K562 (cell line): ENCODE measurements around the gene HEG1. TPM values are rescaled to one million over a fixed set of nuclear protein-coding genes. Genes with fewer than 3 reads are reported as not detected.

Experiments
- ATAC-seq: fragments of 200-7000 bp; cut with Tn5 transposase; 3 replicates; pipeline ENCODE4 v1.9.1; 2020; ENCODE audit warnings: moderate library complexity
- BruUV-seq: library from RNA; stranded (reverse); fragments of 400-500 nt; replicated peaks from 2 replicates; lab custom pipeline; 2021; lab: Mats Ljungman, UMichigan
- CTCF ChIA-PET: fragments of 300-600 bp; formaldehyde crosslinking; extraction: SDS; loops from one replicate; lab custom pipeline; 2021; ENCODE audit warnings: low intra/inter-chr PET ratio; lab: Yijun Ruan, JAX
- POLR2A ChIA-PET: fragments of 300-600, 350-650 bp; sonication (Branson Sonifier 250); formaldehyde crosslinking; extraction: SDS; loops from one replicate; lab custom pipeline; 2021; ENCODE audit warnings: antibody characterized with exemption, inconsistent platforms; lab: Yijun Ruan, JAX
- DNase-seq, 4 experiments: peaks; one replicate each; pipeline versions ENCODE4 v3.0.0 to v3.0.0-alpha.2; 2011 to 2018; ENCODE audit warnings: low spot score in 3 of 4, mixed read lengths in 3 of 4; ENCODE audit errors: extremely low read depth in 1 of 4
- FAIRE-seq: peaks from 2 replicates; lab custom pipeline; 2011; peaks lifted over from hg19 to GRCh38; lab: Jason Lieb, UNC
- H2AFZ ChIP-seq: 2 replicates; pipeline ENCODE4 v1.6.0; 2011; ENCODE audit warnings: low read depth, low read length, control low read depth, inconsistent platforms
- H3K27ac ChIP-seq: fragments of 200-600 bp; 3 replicates; pipeline ENCODE4 v1.8.0; 2011; ENCODE audit warnings: low read depth, mild to moderate bottlenecking, control low read depth, inconsistent platforms, low read length, moderate library complexity, mixed read lengths; ENCODE audit errors: extremely low read depth
- H3K27me3 ChIP-seq, 2 experiments: fragments of 300-600 bp in 1 of 2; 2 replicates in 1 of 2; 3 replicates in 1 of 2; pipeline versions ENCODE4 v1.6.0 to v1.8.0; 2011; ENCODE audit warnings: inconsistent platforms in 2 of 2, low read length in 2 of 2, mild to moderate bottlenecking in 1 of 2, mixed read lengths in 1 of 2, moderate library complexity in 1 of 2; ENCODE audit not compliant: control insufficient read depth in 2 of 2, insufficient read depth in 2 of 2
- H3K36me3 ChIP-seq: fragments of 300-600 bp; 3 replicates; pipeline ENCODE4 v1.8.0; 2011; ENCODE audit warnings: mild to moderate bottlenecking, low read length, inconsistent platforms; ENCODE audit not compliant: control insufficient read depth, insufficient read depth
- H3K4me1 ChIP-seq, 2 experiments: fragments of 200-600 bp in 1 of 2; replicated peaks in 1 of 2; 2 replicates in 1 of 2; 3 replicates in 1 of 2; pipeline versions ENCODE4 v1.5.1 to v1.8.0; 2011; ENCODE audit warnings: inconsistent platforms in 2 of 2, low read length in 2 of 2, mild to moderate bottlenecking in 1 of 2, mixed read lengths in 1 of 2, moderate library complexity in 1 of 2; ENCODE audit not compliant: control insufficient read depth in 2 of 2, insufficient read depth in 2 of 2
- H3K4me2 ChIP-seq: 2 replicates; pipeline ENCODE4 v1.6.1; 2011; ENCODE audit warnings: low read length, control low read depth, inconsistent platforms, mixed read lengths; ENCODE audit not compliant: insufficient read depth
- H3K4me3 ChIP-seq: fragments of 200-600 bp; sonication (generic), shearing (Covaris generic); 2 replicates; pipeline ENCODE4 v1.5.1; 2016; ENCODE audit warnings: control low read depth, inconsistent platforms
- H3K79me2 ChIP-seq: fragments of 200-600 bp; 3 replicates; pipeline ENCODE4 v1.8.0; 2011; ENCODE audit warnings: low read length, inconsistent platforms; ENCODE audit not compliant: control insufficient read depth, insufficient read depth
- H3K9ac ChIP-seq, 2 experiments: 2 replicates each; pipeline versions ENCODE4 v1.6.0 to v1.6.1; 2011; ENCODE audit warnings: low read depth in 2 of 2, low read length in 2 of 2, control low read depth in 1 of 2, inconsistent platforms in 1 of 2, mild to moderate bottlenecking in 1 of 2, mixed read lengths in 1 of 2; ENCODE audit not compliant: insufficient read depth in 1 of 2
- H3K9me1 ChIP-seq: one replicate; pipeline ENCODE4 v1.6.0; 2011; ENCODE audit warnings: inconsistent platforms, mild to moderate bottlenecking, low read length, moderate library complexity; ENCODE audit not compliant: control insufficient read depth, insufficient read depth
- H3K9me3 ChIP-seq: replicated peaks from 2 replicates; pipeline ENCODE4 v1.5.1; 2011; ENCODE audit warnings: low read depth, low read length, inconsistent platforms; ENCODE audit not compliant: control insufficient read depth, insufficient read depth
- H4K20me1 ChIP-seq: replicated peaks from 2 replicates; pipeline ENCODE4 v1.6.1; 2011; ENCODE audit warnings: low read length, inconsistent platforms, mixed read lengths; ENCODE audit not compliant: control insufficient read depth, insufficient read depth
- ELF4 ChIP-seq: fragments of 450-650 bp; formaldehyde crosslinking; IDR thresholded peaks from 2 replicates; pipeline ENCODE4 v1.4.0; 2022; ENCODE audit warnings: missing genetic modification characterization
- JUN ChIP-seq, 2 experiments: sonication (generic) in 1 of 2; formaldehyde crosslinking in 1 of 2; IDR thresholded peaks; 2 replicates each; pipeline versions ENCODE4 v1.6.1 to v1.8.0; 2012 to 2022; ENCODE audit warnings: borderline replicate concordance in 2 of 2, mild to moderate bottlenecking in 2 of 2, improper control_type of control experiment in 1 of 2, low read depth in 1 of 2, low read length in 1 of 2, missing genetic modification reagents in 1 of 2
- MTA2 ChIP-seq: fragments of 450-650 bp; IDR thresholded peaks from 2 replicates; pipeline ENCODE4 v1.6.1; 2016; ENCODE audit warnings: low read depth
- SMARCA4 ChIP-seq: fragments of 450-650 bp; IDR thresholded peaks from 2 replicates; pipeline ENCODE4 v1.6.1; 2016
- SMARCC2 ChIP-seq: fragments of 450-650 bp; IDR thresholded peaks from 2 replicates; pipeline ENCODE4 v1.6.1; 2017; ENCODE audit warnings: antibody characterized with exemption, moderate library complexity, mild to moderate bottlenecking, low read depth
- SRSF7 ChIP-seq: fragments of 200-400 bp; formaldehyde crosslinking; optimal IDR thresholded peaks from 2 replicates; pipeline ENCODE3; 2017; ENCODE audit warnings: mild to moderate bottlenecking, low read depth, low read length
- THRAP3 ChIP-seq: fragments of 450-650 bp; IDR thresholded peaks from 2 replicates; pipeline ENCODE4 v1.6.1; 2016; ENCODE audit warnings: mild to moderate bottlenecking, inconsistent platforms, borderline replicate concordance
- YBX1 ChIP-seq: fragments of 450-650 bp; IDR thresholded peaks from 2 replicates; pipeline ENCODE4 v1.7.1; 2016; ENCODE audit warnings: mild to moderate bottlenecking
- ZBTB17 ChIP-seq: fragments of 450-650 bp; formaldehyde crosslinking; IDR thresholded peaks from 2 replicates; pipeline ENCODE4 v1.4.0; 2020; ENCODE audit warnings: mild to moderate bottlenecking
- WGBS: fragments of 100-300 bp; shearing (Covaris generic); methylation state at CpG from one replicate; pipeline ENCODE4 v1.1.6; 2016; ENCODE audit warnings: low coverage, mixed read lengths; ENCODE audit not compliant: insufficient coverage; ENCODE audit errors: missing lambda C conversion rate; 5-methylcytosine and 5-hydroxymethylcytosine counted together
- in situ Hi-C: fragments of 300-500 bp; cut with MboI; formaldehyde crosslinking; loops from 4 replicates; pipeline ENCODE4 v1.15.0; 2018; ENCODE audit warnings: inconsistent platforms, mixed read lengths
- intact Hi-C: fragments of 100-400 bp; cut with micrococcal nuclease; formaldehyde crosslinking; loops from 2 replicates; pipeline ENCODE4 v1.14.2; 2022
- polyA plus RNA-seq, 8 experiments: library from polyadenylated mRNA; depleted of rRNA in 4 of 8; stranded (reverse) in 5 of 8; unstranded in 3 of 8; fragments of >200 nt; fragmentation: Nextera tagmentation in 2 of 8; fragmentation: Illumina TruSeq in 1 of 8; extraction: Ambion mirVana in 2 of 8; extraction: Trizol in 1 of 8; gene quantifications; 2 replicates each; pipeline versions ENCODE4 v1.2.1 to v1.2.3, GENCODE V29; 2011 to 2014; ENCODE audit warnings: inconsistent platforms in 1 of 8, missing spikeins in 1 of 8
- total RNA-seq, 7 experiments: library from RNA; depleted of rRNA in 6 of 7; stranded (reverse); fragments of >200 nt in 6 of 7; fragmentation: Illumina TruSeq in 2 of 7; extraction: Trizol in 2 of 7; gene quantifications; 2 replicates each; pipeline versions ENCODE4 v1.2.1 to v1.2.3, GENCODE V29; 2011 to 2021; ENCODE audit warnings: low replicate concordance in 1 of 7

HEG1 gene
- total and polyA plus RNA-seq, 9 of the 15 experiments (the other 6 are each of a cell fraction or from before 2014, with no cell fraction given) = 0.24 TPM; not detected in 8

DNA sequence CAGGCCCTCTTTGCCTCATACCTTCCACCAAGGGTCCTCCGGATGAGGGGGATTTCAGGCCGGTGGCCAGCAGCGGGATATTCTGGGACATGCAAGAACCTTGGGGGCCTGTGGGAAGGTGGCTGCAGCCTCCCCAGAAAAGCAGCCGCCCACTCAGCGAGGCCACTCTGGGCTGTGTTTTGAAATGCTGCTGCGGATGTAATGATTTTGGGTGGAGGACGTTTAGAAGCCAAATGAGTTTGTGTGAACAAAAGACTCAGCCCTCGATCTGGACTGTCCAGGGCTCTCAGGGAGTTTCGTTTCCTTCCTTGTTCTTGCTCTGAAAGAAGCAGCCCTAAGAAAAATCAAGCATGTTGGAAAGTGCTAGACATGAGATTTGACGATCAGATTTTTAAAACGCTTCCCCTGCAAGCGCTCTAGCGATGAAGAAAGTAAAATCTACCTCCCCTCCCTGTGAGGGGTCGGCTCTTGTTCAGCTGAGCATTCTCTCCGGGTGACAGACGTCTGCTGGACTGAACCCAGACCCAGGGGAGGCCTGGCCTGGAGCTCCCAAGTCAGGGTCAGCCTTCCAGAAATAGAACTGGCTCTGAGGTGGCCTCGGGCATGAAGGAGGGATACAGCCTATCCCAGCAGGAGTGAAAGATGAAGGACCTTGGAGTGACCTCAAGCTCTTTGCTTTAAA lies 12.9 kb downstream of the HEG1 start:
- Histone ChIP-seq H2AFZ (no peak overlapping the region), H3K4me3 (no peak overlapping the region), H3K4me2 (no peak overlapping the region), H3K4me1 (no peaks in the 10 kb centered on the region), H3K36me3 (no peaks in the 10 kb centered on the region), H3K9ac (no peak overlapping the region), H3K9me3 (no peaks in the 10 kb centered on the region), H3K9me1 (no peaks in the 10 kb centered on the region), H3K27ac (no peak overlapping the region), H3K27me3 (peaks cover 0 to 20% of the 10 kb centered on the region in 2 experiments; a peak in 3 of 5 replicates), H3K79me2 (no peaks in the 10 kb centered on the region), H4K20me1 (no peaks in the 10 kb centered on the region)
- POLR2A ChIA-PET = interaction anchor here (0.6 kb wide), 1 partner anchor 118 kb away, joined by 3 read pairs; no protein-coding TSS in a partner anchor
- FAIRE-seq (no peak), ATAC-seq (no peak), DNase-seq (no peak)
- TF ChIP-seq MTA2 = no peak
- TF ChIP-seq THRAP3 = no peak
- TF ChIP-seq SMARCC2 = no peak
- TF ChIP-seq ZBTB17 = no peak
- TF ChIP-seq ELF4 = no peak
- TF ChIP-seq YBX1 = no peak
- TF ChIP-seq SMARCA4 = no peak
- no peak for TF ChIP-seq SRSF7
- TF ChIP-seq JUN (IDR thresholded peaks at IDR 0.05; ENCODE audit: borderline replicate concordance, low read depth, low read length) = no peak
- no peak for TF ChIP-seq JUN (CRISPR knock-in tag; IDR thresholded peaks at IDR 0.05; ENCODE audit: borderline replicate concordance)
- WGBS = 5% methylated on average over 15 of the region's 17 CpGs
- no TSS peak for BruUV-seq
- CTCF ChIA-PET = no interaction called here
- in situ Hi-C loops (no loop called here), intact Hi-C loops (no loop called here)
